ENCODE data around the gene UCP3.

Gene UCP3

GRCh38 chr11:74018331-74019005 lies 9.6 kb upstream of the UCP3 start:
- DNase-seq = no peak

GRCh38 chr11:74017631-74018030 lies 8.7 kb upstream of the UCP3 start:
- DNase-seq = no peak

- no peak for DNase-seq
Measured at GRCh38 chr11:74015919-74016684, 7.2 kb upstream of the UCP3 start.

- DNase-seq = no peak
Measured at GRCh38 chr11:74014880-74015279, 6.0 kb upstream of the UCP3 start.

GRCh38 chr11:74013141-74013540 lies 4.3 kb upstream of the UCP3 start:
- no peak for DNase-seq

DNA sequence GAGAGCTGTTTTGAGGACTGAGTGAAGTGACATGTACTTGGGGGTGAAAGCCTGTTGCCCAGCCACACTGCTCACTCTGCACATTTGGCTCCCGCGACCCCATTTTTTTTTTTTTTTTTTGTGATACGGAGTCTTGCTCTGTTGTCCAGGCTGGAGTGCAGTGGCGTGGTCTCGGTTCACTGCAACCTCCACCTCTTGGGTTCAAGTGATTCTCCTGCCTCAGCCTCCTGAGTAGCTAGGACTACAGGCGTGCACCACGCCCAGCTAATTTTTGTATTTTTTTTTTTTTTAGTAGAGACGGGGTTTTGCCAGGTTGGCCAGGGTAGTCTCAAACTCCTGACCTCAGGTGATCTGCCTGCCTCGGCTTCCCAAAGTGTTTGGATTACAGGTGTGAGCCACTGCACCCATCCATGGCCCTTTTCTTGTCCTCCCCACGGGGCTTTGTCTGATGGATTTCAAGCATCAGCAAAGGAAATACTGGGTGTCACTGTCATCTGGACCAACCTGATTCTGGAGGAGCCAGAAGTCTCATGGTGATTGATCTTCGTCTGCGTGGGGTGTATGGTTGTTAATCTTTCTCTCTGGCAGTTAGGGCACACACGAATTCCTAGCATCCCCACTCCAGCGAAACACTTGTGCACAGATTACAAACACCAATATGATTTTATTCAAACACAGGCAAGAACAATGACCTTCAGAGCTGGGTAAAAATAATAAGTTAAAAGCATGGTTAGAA lies 3.4 kb upstream of the UCP3 start:
- DNase-seq = no peak

DNA sequence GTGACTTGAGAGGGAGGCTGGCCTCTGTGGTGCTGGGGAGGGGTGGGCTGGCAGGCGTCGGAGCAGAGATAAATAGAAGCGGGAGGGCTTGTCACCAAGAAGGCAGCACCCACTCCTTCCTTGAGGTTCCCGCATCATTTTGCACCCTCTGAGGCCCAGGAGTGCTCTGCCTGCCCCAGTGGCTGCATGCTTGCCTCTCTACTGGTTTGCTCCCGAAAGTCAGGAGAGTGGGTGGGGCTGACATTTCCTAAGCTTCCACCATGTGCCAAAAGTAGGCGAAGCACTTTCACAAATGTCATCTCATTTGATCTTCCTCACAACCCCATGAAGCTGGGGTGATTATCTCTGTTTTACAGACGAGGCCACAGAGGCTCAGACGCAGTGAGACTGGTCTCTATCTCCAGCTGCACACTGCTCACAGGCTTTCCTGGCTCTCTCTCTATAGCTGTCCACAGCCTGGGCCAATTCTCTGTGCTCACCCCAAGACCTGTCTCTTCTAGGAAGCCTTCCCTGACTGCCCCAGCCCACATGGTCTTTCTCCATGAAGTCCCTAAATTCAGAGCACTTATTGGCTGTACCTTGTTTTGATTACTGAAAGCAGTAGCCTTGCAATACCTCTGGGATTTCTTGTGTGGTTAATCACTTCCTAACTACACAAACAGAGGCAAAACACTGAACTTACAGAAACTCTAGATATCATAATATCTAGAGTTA lies 2.6 kb upstream of the UCP3 start:
- no peak for DNase-seq

DNA sequence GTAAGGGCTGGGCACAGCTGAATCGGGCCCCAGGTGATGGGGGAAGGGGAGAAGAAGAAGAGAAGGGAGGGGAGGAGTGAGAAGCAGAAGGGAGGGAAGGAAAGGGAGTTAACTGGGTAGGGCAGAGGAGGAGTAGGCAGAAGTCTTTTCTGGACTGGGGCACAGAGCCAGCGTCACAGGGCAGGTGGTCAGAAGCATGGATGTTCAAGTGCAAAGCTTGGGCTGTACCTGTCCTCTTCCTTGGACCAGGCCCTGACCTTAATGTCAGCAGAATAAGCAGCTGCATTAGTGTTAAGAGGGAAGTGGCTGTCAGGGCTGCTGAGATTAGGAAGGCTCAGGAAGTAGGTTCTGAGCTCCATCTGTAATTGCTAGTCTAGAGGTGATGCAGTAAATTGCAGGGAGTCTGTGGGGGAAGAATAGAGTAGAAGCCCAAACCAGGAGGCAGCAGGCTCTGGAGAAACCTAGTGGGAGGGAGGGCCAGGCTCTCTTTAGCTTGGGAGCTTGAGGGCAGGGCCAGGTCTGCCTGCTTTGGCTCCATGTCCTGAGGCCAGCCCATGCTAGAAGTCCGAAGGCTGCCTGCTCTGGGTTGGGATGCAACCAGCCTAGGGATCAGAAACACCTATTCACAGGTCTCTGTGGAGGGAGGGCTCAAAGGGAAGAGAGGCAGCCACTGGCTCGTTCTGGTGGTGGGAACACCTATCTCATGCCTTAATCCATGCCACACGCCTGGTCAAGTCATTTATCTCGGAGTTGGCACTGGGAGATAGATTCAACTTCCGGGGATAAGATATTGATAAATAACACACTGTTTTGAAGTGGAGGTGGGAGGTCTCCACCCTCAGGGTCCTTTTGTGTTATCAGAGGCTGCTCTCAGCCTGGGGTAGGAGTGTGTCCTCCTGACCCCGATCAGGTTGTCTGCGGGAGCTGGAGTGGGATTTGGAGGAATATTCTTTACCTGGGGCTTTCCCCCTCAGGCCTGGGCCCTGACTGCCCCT lies 1.7 kb upstream of the UCP3 start:
- no peak for DNase-seq

DNA sequence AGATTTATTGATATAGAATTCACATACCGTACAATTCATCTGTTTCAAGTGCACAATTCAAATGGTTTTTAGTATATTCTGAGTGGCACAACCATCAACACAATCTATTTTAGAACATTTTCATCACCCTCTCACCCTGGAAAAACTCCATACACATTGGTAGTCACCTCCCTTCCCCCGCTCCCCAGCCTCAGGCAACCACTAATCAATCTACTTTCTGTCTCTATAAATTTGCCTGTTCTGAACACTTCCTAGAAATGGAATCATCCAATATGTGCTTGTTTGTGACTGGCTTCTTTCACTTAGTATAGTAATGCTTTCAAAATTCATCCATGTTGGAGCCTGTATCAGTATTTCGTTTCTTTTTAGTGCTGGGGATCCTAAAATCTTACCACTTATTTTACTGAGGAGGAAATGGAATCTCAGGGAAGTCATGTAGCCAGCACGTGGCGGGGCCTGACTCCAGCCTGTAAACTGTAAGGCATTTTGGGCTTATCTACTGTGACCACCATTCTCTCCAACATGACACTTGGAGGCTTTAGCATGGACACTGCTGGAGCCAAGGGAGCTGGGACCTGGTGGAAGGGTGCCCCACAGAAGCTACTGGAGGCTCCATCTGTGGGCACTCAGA lies 905 bp upstream of the UCP3 start:
- DNase-seq = no peak

- DNase-seq = no peak
Measured at GRCh38 chr11:74009230-74009547, 304 bp upstream of the UCP3 start.

DNA sequence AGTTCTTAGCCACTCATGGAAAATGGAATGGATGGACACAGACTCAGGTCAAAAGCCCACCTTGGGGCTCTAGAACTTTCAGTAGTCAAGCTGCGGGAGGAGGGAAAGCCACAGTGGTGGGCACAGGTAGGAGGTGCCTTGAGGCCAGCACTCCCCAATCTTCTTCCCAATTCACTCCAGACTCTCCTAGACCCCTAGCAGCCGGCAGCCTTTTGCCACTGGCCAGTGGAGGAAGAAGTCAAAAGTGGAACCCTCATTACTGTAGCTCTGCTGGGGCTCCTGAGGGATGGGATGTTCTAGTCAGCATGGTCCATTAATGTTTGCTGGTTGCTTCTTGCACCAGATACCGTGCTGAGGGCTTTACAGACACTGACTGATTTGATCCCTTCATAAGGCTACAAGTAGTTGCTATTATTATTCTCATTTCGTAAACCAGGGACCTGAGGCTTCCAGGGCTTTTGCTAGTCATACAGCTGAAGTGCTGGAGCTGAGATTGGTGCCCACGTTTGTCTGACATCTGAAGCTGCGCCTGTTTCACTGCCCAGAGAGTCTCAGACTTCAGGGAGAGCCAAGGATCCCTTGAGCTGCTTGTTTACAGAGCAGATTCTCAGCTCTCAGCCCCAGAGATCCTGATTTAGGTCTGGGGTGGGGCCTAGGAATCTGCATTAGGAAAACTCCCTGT lies 1.1 kb downstream of the UCP3 start:
- DNase-seq = no peak

- DNase-seq = no peak
Measured at GRCh38 chr11:74006743-74007304, 2.1 kb downstream of the UCP3 start.

DNA sequence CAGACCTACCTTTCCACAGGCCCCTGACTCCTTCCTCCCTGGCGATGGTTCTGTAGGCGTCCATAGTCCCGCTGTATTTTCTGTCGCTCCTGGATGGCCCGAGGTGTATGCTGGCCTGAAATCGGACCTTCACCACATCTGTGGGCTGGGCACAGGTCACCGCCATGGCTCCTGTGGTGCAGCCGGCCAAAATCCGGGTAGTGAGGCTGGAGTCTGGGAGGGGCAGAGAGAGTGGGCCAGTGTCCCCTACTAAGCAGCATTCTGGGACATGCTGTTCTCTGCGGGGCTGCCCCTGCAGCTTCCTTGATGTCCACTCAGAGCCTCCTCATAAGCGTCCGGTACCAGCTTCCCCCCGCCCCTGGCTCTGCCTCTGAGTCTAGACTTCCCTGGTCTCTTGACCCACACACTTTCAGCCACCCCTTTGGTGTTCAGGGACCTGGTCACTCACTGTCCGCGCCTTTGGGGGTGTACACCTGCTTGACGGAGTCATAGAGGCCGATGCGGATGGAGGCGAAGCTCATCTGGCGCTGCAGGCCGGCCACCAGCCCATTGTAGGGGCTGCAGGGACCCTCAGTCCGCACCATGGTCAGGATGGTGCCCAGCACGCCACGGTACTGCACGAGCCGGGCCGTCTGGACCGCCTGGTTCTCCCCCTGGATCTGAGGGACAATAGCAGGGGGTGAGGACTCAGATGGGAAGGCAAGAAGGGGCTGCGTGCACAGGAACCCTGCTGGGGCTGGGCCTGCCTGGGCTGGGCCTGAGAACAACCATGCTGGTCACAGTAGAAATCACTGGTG lies 3.0 kb downstream of the UCP3 start:
- DNase-seq = no peak

GRCh38 chr11:74004759-74005615 lies 3.9 kb downstream of the UCP3 start:
- no peak for DNase-seq

DNA sequence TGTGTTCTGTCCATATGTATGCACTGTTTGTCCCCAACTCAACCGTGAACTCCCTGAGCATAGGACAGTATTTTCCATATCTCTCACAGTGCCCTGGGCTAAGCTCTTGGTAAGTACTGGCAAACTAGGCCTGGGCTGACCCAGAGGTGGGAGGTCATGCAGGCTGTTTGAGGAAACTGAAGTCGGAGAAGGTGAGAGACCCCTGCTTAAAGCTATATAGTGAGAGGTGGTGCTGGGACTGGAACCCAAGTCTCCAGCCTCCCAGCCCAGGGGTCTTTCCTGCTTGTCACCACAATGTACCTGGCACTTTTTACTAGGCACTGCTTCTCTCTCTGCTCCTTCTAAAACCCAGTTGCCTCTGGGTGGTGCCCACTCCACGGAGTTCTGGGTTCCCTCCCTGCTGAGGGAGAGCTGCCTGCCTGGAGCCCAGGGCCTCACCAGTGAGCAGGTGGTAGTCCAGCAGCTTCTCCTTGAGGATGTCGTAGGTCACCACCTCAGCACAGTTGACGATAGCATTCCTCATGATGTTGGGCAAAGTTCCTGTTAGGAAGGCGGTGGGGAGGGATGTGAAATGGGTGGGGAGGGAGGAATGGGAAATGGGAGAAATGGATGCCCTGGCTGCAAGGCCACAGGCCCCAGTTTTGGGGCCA lies 4.7 kb downstream of the UCP3 start:
- no peak for DNase-seq

- DNase-seq = no peak
Measured at GRCh38 chr11:74002832-74003231, 6.1 kb downstream of the UCP3 start.

GRCh38 chr11:74001822-74002286 lies 7.0 kb downstream of the UCP3 start:
- DNase-seq = no peak
